K562 (cell line): ENCODE data around the gene WDFY2. TPM values are rescaled to one million over a fixed set of nuclear protein-coding genes. Genes with fewer than 3 reads are reported as not detected.

Experiments
- RBBP5 ChIP-seq: fragments of 200-600 bp; sonication (generic); IDR thresholded peaks from 2 replicates; pipeline ENCODE4 v1.6.1; 2012; ENCODE audit warnings: borderline replicate concordance, mild to moderate bottlenecking, low read length, control low read depth, inconsistent platforms; ENCODE audit not compliant: insufficient read depth, poor library complexity, severe bottlenecking
- RUNX1 ChIP-seq: sonication (generic); IDR thresholded peaks from 2 replicates; pipeline ENCODE4 v1.6.1; 2016; ENCODE audit warnings: antibody characterized with exemption, low read depth
- polyA plus RNA-seq, 8 experiments: library from polyadenylated mRNA; depleted of rRNA in 4 of 8; stranded (reverse) in 5 of 8; unstranded in 3 of 8; fragments of >200 nt; fragmentation: Nextera tagmentation in 2 of 8; fragmentation: Illumina TruSeq in 1 of 8; extraction: Ambion mirVana in 2 of 8; extraction: Trizol in 1 of 8; gene quantifications; 2 replicates each; pipeline versions ENCODE4 v1.2.1 to v1.2.3, GENCODE V29; 2011 to 2014; ENCODE audit warnings: inconsistent platforms in 1 of 8, missing spikeins in 1 of 8
- total RNA-seq, 7 experiments: library from RNA; depleted of rRNA in 6 of 7; stranded (reverse); fragments of >200 nt in 6 of 7; fragmentation: Illumina TruSeq in 2 of 7; extraction: Trizol in 2 of 7; gene quantifications; 2 replicates each; pipeline versions ENCODE4 v1.2.1 to v1.2.3, GENCODE V29; 2011 to 2021; ENCODE audit warnings: low replicate concordance in 1 of 7
- TF ChIP-seq, protein P1 (sequence below): fragments of 450-650 bp; IDR thresholded peaks from 2 replicates; pipeline ENCODE4 v1.6.1; 2016; ENCODE audit warnings: mild to moderate bottlenecking, moderate library complexity
- TF ChIP-seq, protein P2 (sequence below): sonication (generic); formaldehyde crosslinking; IDR thresholded peaks from 2 replicates; pipeline ENCODE4 v1.9.0; 2022; ENCODE audit warnings: mild to moderate bottlenecking, missing genetic modification reagents

The WDFY2 gene
- total and polyA plus RNA-seq, 9 of the 15 experiments (the other 6 are each of a cell fraction or from before 2014, with no cell fraction given), result 0.66 to 6.4 (median 4.4) TPM

DNA sequence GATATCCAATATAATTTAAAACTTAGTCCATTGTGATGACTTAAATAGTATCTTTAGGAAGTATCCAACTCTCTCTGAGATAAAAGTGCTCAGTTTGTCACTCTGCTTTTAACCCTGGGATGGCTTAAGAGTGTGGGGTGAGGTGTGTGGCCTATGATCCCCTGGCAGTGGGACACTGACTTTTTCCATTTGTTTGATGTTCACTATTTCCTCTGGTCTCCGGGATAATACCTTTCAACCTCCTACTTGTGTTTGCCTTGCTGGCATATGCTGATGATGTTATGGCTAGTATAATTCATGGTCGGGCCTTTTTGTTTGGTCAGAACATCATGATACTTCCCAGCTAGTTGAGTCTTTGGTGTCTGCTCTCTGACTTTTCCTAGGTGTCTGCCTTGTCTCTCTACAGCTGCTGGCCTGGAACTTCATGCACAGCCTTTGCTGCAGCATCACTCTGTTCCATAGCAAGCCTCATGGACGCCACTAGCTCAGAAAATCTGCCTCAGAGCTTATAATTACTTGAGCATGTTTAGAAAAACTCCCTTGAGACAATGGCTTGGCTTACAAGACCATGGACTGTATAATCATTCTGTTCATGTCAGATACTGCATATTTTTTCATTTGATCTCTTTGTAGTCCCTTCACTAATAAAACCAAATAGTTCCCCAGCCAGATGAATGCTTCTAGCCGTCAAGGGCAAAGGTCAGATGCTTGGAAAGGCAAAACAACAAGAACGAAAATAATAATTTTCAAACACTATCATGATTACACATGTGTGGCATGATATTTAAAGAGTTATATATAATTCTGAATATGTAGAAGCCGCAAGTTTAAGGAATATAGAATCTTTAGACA is 75.2 kb downstream of the WDFY2 start (continued):
- TF ChIP-seq RBBP5 (no peak), RUNX1 (no peak)
- TF ChIP-seq, protein P1, sequence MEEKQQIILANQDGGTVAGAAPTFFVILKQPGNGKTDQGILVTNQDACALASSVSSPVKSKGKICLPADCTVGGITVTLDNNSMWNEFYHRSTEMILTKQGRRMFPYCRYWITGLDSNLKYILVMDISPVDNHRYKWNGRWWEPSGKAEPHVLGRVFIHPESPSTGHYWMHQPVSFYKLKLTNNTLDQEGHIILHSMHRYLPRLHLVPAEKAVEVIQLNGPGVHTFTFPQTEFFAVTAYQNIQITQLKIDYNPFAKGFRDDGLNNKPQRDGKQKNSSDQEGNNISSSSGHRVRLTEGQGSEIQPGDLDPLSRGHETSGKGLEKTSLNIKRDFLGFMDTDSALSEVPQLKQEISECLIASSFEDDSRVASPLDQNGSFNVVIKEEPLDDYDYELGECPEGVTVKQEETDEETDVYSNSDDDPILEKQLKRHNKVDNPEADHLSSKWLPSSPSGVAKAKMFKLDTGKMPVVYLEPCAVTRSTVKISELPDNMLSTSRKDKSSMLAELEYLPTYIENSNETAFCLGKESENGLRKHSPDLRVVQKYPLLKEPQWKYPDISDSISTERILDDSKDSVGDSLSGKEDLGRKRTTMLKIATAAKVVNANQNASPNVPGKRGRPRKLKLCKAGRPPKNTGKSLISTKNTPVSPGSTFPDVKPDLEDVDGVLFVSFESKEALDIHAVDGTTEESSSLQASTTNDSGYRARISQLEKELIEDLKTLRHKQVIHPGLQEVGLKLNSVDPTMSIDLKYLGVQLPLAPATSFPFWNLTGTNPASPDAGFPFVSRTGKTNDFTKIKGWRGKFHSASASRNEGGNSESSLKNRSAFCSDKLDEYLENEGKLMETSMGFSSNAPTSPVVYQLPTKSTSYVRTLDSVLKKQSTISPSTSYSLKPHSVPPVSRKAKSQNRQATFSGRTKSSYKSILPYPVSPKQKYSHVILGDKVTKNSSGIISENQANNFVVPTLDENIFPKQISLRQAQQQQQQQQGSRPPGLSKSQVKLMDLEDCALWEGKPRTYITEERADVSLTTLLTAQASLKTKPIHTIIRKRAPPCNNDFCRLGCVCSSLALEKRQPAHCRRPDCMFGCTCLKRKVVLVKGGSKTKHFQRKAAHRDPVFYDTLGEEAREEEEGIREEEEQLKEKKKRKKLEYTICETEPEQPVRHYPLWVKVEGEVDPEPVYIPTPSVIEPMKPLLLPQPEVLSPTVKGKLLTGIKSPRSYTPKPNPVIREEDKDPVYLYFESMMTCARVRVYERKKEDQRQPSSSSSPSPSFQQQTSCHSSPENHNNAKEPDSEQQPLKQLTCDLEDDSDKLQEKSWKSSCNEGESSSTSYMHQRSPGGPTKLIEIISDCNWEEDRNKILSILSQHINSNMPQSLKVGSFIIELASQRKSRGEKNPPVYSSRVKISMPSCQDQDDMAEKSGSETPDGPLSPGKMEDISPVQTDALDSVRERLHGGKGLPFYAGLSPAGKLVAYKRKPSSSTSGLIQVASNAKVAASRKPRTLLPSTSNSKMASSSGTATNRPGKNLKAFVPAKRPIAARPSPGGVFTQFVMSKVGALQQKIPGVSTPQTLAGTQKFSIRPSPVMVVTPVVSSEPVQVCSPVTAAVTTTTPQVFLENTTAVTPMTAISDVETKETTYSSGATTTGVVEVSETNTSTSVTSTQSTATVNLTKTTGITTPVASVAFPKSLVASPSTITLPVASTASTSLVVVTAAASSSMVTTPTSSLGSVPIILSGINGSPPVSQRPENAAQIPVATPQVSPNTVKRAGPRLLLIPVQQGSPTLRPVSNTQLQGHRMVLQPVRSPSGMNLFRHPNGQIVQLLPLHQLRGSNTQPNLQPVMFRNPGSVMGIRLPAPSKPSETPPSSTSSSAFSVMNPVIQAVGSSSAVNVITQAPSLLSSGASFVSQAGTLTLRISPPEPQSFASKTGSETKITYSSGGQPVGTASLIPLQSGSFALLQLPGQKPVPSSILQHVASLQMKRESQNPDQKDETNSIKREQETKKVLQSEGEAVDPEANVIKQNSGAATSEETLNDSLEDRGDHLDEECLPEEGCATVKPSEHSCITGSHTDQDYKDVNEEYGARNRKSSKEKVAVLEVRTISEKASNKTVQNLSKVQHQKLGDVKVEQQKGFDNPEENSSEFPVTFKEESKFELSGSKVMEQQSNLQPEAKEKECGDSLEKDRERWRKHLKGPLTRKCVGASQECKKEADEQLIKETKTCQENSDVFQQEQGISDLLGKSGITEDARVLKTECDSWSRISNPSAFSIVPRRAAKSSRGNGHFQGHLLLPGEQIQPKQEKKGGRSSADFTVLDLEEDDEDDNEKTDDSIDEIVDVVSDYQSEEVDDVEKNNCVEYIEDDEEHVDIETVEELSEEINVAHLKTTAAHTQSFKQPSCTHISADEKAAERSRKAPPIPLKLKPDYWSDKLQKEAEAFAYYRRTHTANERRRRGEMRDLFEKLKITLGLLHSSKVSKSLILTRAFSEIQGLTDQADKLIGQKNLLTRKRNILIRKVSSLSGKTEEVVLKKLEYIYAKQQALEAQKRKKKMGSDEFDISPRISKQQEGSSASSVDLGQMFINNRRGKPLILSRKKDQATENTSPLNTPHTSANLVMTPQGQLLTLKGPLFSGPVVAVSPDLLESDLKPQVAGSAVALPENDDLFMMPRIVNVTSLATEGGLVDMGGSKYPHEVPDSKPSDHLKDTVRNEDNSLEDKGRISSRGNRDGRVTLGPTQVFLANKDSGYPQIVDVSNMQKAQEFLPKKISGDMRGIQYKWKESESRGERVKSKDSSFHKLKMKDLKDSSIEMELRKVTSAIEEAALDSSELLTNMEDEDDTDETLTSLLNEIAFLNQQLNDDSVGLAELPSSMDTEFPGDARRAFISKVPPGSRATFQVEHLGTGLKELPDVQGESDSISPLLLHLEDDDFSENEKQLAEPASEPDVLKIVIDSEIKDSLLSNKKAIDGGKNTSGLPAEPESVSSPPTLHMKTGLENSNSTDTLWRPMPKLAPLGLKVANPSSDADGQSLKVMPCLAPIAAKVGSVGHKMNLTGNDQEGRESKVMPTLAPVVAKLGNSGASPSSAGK, result no peak
- TF ChIP-seq, protein P2, sequence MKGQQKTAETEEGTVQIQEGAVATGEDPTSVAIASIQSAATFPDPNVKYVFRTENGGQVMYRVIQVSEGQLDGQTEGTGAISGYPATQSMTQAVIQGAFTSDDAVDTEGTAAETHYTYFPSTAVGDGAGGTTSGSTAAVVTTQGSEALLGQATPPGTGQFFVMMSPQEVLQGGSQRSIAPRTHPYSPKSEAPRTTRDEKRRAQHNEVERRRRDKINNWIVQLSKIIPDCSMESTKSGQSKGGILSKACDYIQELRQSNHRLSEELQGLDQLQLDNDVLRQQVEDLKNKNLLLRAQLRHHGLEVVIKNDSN, result no peak
